ENCODE measurements around the gene NINJ1.

The NINJ1 gene

DNA sequence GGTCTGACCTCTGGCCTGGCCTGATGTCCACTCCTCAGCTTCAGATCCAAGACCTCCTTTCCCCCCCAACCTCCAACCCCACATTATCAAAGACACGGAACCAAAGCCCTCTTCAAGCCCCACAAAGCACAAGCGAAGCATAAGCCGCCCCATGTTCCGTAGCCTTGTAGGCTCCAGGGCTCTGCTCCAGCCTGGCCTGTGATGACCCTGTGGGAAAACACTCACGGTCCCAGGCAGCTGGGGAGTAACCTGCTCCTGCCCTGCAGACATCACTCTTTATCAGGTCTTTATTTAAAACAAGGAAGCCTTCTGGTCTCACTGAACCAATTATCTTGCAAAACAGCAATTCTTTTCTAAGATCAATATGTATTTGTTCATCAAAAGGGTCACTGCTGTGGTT is 34.5 kb upstream of the NINJ1 start:
- TF ChIP-seq, protein P1, sequence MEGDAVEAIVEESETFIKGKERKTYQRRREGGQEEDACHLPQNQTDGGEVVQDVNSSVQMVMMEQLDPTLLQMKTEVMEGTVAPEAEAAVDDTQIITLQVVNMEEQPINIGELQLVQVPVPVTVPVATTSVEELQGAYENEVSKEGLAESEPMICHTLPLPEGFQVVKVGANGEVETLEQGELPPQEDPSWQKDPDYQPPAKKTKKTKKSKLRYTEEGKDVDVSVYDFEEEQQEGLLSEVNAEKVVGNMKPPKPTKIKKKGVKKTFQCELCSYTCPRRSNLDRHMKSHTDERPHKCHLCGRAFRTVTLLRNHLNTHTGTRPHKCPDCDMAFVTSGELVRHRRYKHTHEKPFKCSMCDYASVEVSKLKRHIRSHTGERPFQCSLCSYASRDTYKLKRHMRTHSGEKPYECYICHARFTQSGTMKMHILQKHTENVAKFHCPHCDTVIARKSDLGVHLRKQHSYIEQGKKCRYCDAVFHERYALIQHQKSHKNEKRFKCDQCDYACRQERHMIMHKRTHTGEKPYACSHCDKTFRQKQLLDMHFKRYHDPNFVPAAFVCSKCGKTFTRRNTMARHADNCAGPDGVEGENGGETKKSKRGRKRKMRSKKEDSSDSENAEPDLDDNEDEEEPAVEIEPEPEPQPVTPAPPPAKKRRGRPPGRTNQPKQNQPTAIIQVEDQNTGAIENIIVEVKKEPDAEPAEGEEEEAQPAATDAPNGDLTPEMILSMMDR (IDR thresholded peaks at IDR 0.05; ENCODE audit: low read depth, low read length) = no peak
- DNase-seq (ENCODE audit: extremely low read depth, low read depth) = no peak

DNA sequence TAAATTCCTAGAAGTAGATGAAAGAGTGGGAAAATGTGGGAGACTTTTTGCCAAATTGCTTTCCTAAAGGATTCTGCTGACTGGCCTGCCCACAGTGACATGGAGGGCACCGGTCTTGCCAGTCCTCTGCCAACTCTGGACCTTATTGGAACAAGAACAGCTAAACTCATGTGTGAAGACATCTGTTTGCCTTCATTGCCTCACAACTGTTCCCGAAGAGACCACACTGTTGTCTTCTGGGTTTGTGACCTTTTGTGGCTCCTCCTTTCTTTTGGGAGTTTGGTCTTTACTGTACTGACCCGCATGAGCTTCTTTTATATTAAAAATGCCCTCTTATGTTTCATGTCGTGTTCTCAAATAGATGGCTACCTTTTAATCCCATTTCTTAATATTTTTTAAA is 33.8 kb upstream of the NINJ1 start:
- TF ChIP-seq, protein P1 (IDR thresholded peaks at IDR 0.05; ENCODE audit: low read depth, low read length) = no peak
- no peak for DNase-seq (ENCODE audit: extremely low read depth, low read depth)

DNA sequence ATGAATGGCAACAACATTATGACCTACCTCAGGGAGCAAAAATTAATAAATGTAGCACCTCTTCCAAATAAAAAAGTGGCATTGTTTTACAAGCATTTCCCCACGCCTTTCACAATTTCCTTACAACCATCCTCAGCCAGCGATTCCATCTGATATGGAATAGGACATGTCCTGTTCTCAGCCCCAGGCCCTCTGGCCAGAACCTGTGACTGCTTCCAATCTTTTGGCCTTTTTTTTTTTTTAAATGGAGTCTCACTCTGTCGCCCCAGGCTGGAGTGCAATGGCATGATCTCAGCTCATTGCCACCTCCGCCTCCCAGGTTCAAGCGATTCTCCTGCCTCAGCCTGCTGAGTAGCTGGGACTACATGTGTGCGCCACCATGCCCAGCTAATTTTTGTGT is 33.1 kb upstream of the NINJ1 start:
- TF ChIP-seq, protein P1 (IDR thresholded peaks at IDR 0.05; ENCODE audit: low read depth, low read length) = no peak
- no peak for DNase-seq (ENCODE audit: extremely low read depth, low read depth)

DNA sequence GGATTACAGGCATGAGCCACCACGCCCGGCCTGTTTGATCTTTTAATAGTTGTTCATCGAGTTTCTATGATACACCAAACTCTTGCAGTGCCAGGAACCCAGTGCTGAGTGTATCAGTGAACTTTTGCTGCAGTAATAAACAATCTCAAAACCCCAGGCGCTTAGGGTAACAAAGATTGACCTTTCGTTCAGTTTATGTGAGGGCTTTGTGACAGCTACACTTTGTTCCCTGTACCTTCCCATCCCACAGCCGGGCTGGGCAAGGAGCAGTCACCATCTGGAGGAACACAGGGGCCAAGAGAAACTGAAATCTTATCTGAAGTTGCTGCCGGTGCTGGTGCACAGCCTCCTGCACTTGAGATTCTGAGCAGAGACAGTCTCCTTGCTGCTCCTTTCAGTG is 32.6 kb upstream of the NINJ1 start:
- TF ChIP-seq, protein P1 (IDR thresholded peaks at IDR 0.05; ENCODE audit: low read depth, low read length) = no peak
- no peak for DNase-seq (ENCODE audit: extremely low read depth, low read depth)

DNA sequence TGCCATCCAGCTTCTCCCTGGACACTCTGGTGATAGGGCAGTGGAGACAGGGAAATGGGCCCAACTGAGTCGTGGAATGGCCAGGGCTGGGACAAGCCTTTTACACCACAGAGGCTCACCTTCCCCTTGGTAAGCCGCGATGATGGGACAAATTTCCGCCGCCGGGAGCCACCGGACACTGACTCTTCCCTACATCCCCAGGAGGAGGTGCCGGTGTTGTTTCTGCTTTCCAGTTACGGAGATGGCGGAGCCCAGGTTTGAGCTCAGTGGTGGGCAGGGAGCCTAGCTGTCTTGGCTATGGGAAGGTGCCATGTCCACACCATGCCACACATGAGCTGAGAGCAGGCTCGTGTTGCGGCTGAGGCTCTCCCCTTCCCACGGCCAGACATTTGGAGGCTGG is 30.0 kb upstream of the NINJ1 start:
- TF ChIP-seq, protein P1 (IDR thresholded peaks at IDR 0.05; ENCODE audit: low read depth, low read length) = no peak
- DNase-seq (ENCODE audit: extremely low read depth, low read depth) = no peak

DNA sequence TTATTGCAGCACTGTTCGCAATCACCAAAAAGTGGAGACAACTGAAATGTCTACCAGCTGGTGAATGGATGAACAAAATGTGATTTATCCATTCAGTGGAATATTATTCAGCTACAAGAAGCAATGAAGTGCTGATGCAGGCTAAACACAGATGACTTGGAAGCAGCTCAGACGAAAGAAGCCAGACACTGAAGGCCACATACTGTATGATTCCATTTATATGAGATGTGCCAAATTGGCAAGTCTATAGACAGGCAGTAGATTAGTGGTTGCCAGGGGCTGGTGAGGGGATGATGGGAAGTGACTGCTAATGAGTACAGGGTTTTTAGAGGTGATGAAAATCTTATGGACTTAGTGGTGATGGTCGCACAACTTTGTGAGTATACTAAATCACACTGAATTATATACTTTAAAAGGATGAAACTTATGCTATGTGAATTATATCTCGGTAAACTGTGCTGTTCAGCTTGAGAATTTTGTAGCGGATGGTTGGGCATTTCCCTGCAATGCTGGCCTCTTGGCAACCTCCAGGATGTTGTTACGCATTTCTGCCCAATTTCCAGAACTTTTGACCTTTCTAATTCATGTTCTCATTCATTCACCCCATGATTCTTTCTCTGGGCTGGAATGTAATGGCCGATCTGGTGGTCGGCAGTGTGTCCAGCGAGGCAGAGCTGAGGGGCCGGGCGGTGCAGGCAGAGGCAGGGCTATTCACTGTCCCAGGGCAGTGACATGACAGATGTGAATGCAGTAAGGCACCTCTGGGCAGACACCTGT is 27.9 kb upstream of the NINJ1 start:
- no peak for DNase-seq (ENCODE audit: extremely low read depth, low read depth)

More for the DNA sequence above, 27.9 kb upstream of the NINJ1 start:
- TF ChIP-seq, protein P1 (IDR thresholded peaks at IDR 0.05; ENCODE audit: low read depth, low read length) = no peak
